K562 (cell line): ENCODE data around the gene PPP1R3E. TPM values are rescaled to one million over a fixed set of nuclear protein-coding genes. Genes with fewer than 3 reads are reported as not detected.

Source experiments
- ADNP ChIP-seq: fragments of 200-800 bp; sonication (Bioruptor generic); IDR thresholded peaks from 2 replicates; pipeline ENCODE4 v1.6.1; 2016; ENCODE audit warnings: missing genetic modification characterization, missing compliant biosample characterization
- CBFB ChIP-seq: sonication (generic); formaldehyde crosslinking; IDR thresholded peaks from 2 replicates; pipeline ENCODE4 v1.4.0; 2020; ENCODE audit warnings: mild to moderate bottlenecking, missing genetic modification reagents
- CREB1 ChIP-seq, 2 experiments: sonication (generic) in 1 of 2; formaldehyde crosslinking in 1 of 2; IDR thresholded peaks; 2 replicates each; pipeline versions ENCODE4 v1.6.1 to v1.8.0; 2012 to 2022; ENCODE audit warnings: inconsistent platforms in 1 of 2, mild to moderate bottlenecking in 1 of 2, missing genetic modification reagents in 1 of 2, moderate library complexity in 1 of 2
- ETV6 ChIP-seq, 3 experiments: fragments of 150-350 bp in 1 of 3; sonication (generic) in 1 of 3; formaldehyde crosslinking in 1 of 3; IDR thresholded peaks; 2 replicates each; pipeline versions ENCODE4 v1.6.1 to v1.8.0; 2014 to 2022; ENCODE audit warnings: borderline replicate concordance in 2 of 3, low read depth in 2 of 3, antibody characterized with exemption in 1 of 3, low read length in 1 of 3, mild to moderate bottlenecking in 1 of 3, missing genetic modification reagents in 1 of 3
- FOXM1 ChIP-seq, 2 experiments: fragments of 450-650 bp in 1 of 2; sonication (generic) in 1 of 2; formaldehyde crosslinking in 1 of 2; IDR thresholded peaks; 2 replicates each; pipeline versions ENCODE4 v1.6.1 to v1.9.0; 2017 to 2022; ENCODE audit warnings: low read depth in 2 of 2, mild to moderate bottlenecking in 2 of 2, missing genetic modification reagents in 1 of 2, moderate library complexity in 1 of 2
- GABPB2 ChIP-seq: fragments of 250-450 bp; sonication (Bioruptor Pico); conservative IDR thresholded peaks from 2 replicates; pipeline ENCODE4 v1.5.1; 2021; ENCODE audit warnings: mild to moderate bottlenecking
- NUFIP1 ChIP-seq: fragments of 450-650 bp; IDR thresholded peaks from 2 replicates; pipeline ENCODE4 v1.6.1; 2018; ENCODE audit not compliant: partially characterized antibody
- RBM25 ChIP-seq: fragments of 200-400 bp; formaldehyde crosslinking; IDR thresholded peaks from 2 replicates; pipeline ENCODE4 v1.6.1; 2018; ENCODE audit warnings: low read length, low read depth, moderate library complexity; ENCODE audit not compliant: severe bottlenecking
- SRSF7 ChIP-seq: fragments of 200-400 bp; formaldehyde crosslinking; optimal IDR thresholded peaks from 2 replicates; pipeline ENCODE3; 2017; ENCODE audit warnings: mild to moderate bottlenecking, low read depth, low read length
- STAT5B ChIP-seq: fragments of 250-450 bp; sonication (Bioruptor Pico); IDR thresholded peaks from 2 replicates; pipeline ENCODE4 v1.8.0; 2021; ENCODE audit warnings: mild to moderate bottlenecking, inconsistent platforms
- TEAD4 ChIP-seq, 2 experiments: sonication (generic) in 1 of 2; formaldehyde crosslinking in 1 of 2; IDR thresholded peaks; 2 replicates each; pipeline versions ENCODE4 v1.6.1 to v1.8.0; 2012 to 2022; ENCODE audit warnings: borderline replicate concordance in 1 of 2, inconsistent platforms in 1 of 2, low read length in 1 of 2, mild to moderate bottlenecking in 1 of 2, missing genetic modification reagents in 1 of 2
- ZBTB17 ChIP-seq: fragments of 450-650 bp; formaldehyde crosslinking; IDR thresholded peaks from 2 replicates; pipeline ENCODE4 v1.4.0; 2020; ENCODE audit warnings: mild to moderate bottlenecking
- ZEB2 ChIP-seq: fragments of 450-650 bp; IDR thresholded peaks from 2 replicates; pipeline ENCODE4 v1.6.1; 2016
- ZNF583 ChIP-seq: fragments of 250-450 bp; sonication (Bioruptor Pico); IDR thresholded peaks from 2 replicates; pipeline ENCODE4 v1.4.0; 2020
- polyA plus RNA-seq, 8 experiments: library from polyadenylated mRNA; depleted of rRNA in 4 of 8; stranded (reverse) in 5 of 8; unstranded in 3 of 8; fragments of >200 nt; fragmentation: Nextera tagmentation in 2 of 8; fragmentation: Illumina TruSeq in 1 of 8; extraction: Ambion mirVana in 2 of 8; extraction: Trizol in 1 of 8; gene quantifications; 2 replicates each; pipeline versions ENCODE4 v1.2.1 to v1.2.3, GENCODE V29; 2011 to 2014; ENCODE audit warnings: inconsistent platforms in 1 of 8, missing spikeins in 1 of 8
- total RNA-seq, 7 experiments: library from RNA; depleted of rRNA in 6 of 7; stranded (reverse); fragments of >200 nt in 6 of 7; fragmentation: Illumina TruSeq in 2 of 7; extraction: Trizol in 2 of 7; gene quantifications; 2 replicates each; pipeline versions ENCODE4 v1.2.1 to v1.2.3, GENCODE V29; 2011 to 2021; ENCODE audit warnings: low replicate concordance in 1 of 7
- TF ChIP-seq, protein P1 (sequence below): fragments of 450-650 bp; IDR thresholded peaks from 2 replicates; pipeline ENCODE4 v1.6.1; 2018; ENCODE audit warnings: mild to moderate bottlenecking, low read depth; ENCODE audit not compliant: partially characterized antibody
- TF ChIP-seq, protein P2 (sequence below): IDR thresholded peaks from 2 replicates; pipeline ENCODE4 v1.6.1; 2016; ENCODE audit warnings: missing genetic modification characterization, missing compliant biosample characterization
- TF ChIP-seq, protein P3 (sequence below): IDR thresholded peaks from 2 replicates; pipeline ENCODE4 v1.6.1; 2012; ENCODE audit warnings: low read depth, low read length, improper control_type of control experiment, borderline replicate concordance
- TF ChIP-seq, protein P4 (sequence below): sonication (generic); formaldehyde crosslinking; IDR thresholded peaks from 2 replicates; pipeline ENCODE4 v1.8.0; 2022; ENCODE audit warnings: mild to moderate bottlenecking, missing genetic modification reagents, borderline replicate concordance

PPP1R3E gene
- total and polyA plus RNA-seq, 9 of the 15 experiments (the other 6 are each of a cell fraction or from before 2014, with no cell fraction given): 3.2 to 18.4 (median 7.6) TPM

DNA sequence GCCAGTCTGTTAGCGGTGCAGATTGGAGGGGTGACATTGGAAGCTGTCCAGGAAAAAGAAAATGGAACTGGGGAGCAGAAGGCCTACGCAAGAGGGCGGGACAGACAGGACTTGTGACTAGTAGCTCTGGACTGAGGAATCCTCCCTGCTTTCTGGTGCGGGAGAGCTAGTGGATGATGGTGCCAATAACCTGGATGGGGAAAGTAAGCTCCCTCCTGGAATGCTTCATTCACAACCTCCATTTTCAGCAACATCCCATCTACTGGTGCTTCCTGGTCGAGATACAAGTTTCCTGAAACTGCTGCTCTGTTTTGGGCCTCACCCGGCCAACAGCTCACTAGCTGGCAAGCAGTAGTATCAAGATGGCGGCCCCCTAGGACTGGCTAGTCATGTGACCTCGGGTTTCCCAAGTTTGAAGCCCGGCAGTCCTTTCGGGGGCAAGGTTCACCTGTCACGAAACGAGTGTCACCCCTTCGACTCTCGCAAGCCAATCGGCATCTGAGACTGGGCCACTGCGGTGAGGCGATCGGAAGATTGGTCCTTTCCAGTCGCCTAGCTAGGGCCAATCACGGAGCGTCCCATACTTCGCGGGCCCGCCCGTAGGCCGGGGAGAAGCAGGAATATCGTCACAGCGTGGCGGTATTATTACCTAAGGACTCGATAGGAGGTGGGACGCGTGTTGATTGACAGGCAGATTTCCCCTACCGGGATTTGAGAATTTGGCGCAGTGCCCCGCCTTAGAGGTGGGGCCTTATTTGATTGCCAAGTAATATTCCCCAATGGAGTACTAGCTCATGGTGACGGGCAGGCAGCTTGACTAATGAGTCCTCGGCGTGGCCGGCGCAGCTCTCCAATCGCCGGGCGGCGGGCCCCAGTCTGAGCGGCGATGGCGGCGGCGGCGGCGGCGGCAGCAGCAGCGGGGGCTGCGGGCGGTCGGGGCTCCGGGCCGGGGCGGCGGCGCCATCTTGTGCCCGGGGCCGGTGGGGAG is 18.2 kb upstream of the PPP1R3E start, which contains the start of gene PABPN1 (continued):
- TF ChIP-seq, protein P1, sequence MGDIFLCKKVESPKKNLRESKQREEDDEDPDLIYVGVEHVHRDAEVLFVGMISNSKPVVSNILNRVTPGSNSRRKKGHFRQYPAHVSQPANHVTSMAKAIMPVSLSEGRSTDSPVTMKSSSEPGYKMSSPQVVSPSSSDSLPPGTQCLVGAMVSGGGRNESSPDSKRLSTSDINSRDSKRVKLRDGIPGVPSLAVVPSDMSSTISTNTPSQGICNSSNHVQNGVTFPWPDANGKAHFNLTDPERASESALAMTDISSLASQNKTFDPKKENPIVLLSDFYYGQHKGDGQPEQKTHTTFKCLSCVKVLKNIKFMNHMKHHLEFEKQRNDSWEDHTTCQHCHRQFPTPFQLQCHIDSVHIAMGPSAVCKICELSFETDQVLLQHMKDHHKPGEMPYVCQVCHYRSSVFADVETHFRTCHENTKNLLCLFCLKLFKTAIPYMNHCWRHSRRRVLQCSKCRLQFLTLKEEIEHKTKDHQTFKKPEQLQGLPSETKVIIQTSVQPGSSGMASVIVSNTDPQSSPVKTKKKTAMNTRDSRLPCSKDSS: no peak
- TF ChIP-seq CREB1 (IDR thresholded peaks at IDR 0.05): peak; percentile 94
- TF ChIP-seq CREB1 (CRISPR knock-in tag; IDR thresholded peaks at IDR 0.05): peak; percentile 92
- TF ChIP-seq STAT5B (CRISPR knock-in tag): no peak
- peak; percentile 97 for TF ChIP-seq RBM25
- no peak for TF ChIP-seq ADNP
- 0 out of 2 replicates have a peak, but pooled peaks have one; percentile 52 for TF ChIP-seq ZEB2
- TF ChIP-seq, protein P2, sequence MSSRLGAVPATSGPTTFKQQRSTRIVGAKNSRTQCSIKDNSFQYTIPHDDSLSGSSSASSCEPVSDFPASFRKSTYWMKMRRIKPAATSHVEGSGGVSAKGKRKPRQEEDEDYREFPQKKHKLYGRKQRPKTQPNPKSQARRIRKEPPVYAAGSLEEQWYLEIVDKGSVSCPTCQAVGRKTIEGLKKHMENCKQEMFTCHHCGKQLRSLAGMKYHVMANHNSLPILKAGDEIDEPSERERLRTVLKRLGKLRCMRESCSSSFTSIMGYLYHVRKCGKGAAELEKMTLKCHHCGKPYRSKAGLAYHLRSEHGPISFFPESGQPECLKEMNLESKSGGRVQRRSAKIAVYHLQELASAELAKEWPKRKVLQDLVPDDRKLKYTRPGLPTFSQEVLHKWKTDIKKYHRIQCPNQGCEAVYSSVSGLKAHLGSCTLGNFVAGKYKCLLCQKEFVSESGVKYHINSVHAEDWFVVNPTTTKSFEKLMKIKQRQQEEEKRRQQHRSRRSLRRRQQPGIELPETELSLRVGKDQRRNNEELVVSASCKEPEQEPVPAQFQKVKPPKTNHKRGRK (tag): no peak
- no peak for TF ChIP-seq GABPB2
- TF ChIP-seq, protein P3, sequence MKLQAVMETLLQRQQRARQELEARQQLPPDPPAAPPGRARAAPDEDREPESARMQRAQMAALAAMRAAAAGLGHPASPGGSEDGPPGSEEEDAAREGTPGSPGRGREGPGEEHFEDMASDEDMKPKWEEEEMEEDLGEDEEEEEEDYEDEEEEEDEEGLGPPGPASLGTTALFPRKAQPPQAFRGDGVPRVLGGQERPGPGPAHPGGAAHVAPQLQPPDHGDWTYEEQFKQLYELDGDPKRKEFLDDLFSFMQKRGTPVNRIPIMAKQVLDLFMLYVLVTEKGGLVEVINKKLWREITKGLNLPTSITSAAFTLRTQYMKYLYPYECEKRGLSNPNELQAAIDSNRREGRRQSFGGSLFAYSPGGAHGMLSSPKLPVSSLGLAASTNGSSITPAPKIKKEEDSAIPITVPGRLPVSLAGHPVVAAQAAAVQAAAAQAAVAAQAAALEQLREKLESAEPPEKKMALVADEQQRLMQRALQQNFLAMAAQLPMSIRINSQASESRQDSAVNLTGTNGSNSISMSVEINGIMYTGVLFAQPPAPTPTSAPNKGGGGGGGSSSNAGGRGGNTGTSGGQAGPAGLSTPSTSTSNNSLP: peak; percentile 94
- no peak for TF ChIP-seq ZBTB17 (CRISPR knock-in tag)
- no peak for TF ChIP-seq SRSF7
- TF ChIP-seq, protein P4, sequence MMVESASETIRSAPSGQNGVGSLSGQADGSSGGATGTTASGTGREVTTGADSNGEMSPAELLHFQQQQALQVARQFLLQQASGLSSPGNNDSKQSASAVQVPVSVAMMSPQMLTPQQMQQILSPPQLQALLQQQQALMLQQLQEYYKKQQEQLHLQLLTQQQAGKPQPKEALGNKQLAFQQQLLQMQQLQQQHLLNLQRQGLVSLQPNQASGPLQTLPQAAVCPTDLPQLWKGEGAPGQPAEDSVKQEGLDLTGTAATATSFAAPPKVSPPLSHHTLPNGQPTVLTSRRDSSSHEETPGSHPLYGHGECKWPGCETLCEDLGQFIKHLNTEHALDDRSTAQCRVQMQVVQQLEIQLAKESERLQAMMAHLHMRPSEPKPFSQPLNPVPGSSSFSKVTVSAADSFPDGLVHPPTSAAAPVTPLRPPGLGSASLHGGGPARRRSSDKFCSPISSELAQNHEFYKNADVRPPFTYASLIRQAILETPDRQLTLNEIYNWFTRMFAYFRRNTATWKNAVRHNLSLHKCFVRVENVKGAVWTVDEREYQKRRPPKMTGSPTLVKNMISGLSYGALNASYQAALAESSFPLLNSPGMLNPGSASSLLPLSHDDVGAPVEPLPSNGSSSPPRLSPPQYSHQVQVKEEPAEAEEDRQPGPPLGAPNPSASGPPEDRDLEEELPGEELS (CRISPR knock-in tag): no peak; the same call in 1 of the 2 replicates
- no peak for TF ChIP-seq ETV6 (IDR thresholded peaks at IDR 0.05; ENCODE audit: borderline replicate concordance in 1 of 2, low read depth in 2 of 2, low read length in 1 of 2)
- TF ChIP-seq ETV6 (CRISPR knock-in tag; IDR thresholded peaks at IDR 0.05; ENCODE audit: borderline replicate concordance): no peak
- TF ChIP-seq ZNF583 (CRISPR knock-in tag): 0 out of 2 replicates have a peak, but pooled peaks have one; percentile 13
- peak; percentile 30; the same call in 1 of the 2 replicates for TF ChIP-seq TEAD4 (IDR thresholded peaks at IDR 0.05; ENCODE audit: low read length)
- no peak for TF ChIP-seq TEAD4 (CRISPR knock-in tag; IDR thresholded peaks at IDR 0.05; ENCODE audit: borderline replicate concordance)
- peak; percentile 55 for TF ChIP-seq FOXM1 (IDR thresholded peaks at IDR 0.05; ENCODE audit: low read depth)
- TF ChIP-seq FOXM1 (CRISPR knock-in tag; IDR thresholded peaks at IDR 0.05; ENCODE audit: low read depth): no peak
- no peak for TF ChIP-seq NUFIP1
- TF ChIP-seq CBFB: no peak
